Naive thymus-derived CD8-positive, alpha-beta T cell (primary cell): ENCODE measurements around the gene FGD4. TPM values are rescaled to one million over a fixed set of nuclear protein-coding genes. Genes with fewer than 3 reads are reported as not detected.

Source experiments
- ATAC-seq, 2 donors: fragments of 150-1000 bp; cut with Tn5 transposase in 1 of 2; sonication (Bioruptor Pico), chemical (Tn5 transposase) in 1 of 2; 1 replicate in 1 of 2; 2 replicates in 1 of 2; pipeline ENCODE4 v1.10.0; 2021; ENCODE audit warnings: mild to moderate bottlenecking in 2 of 2, moderate library complexity in 2 of 2
- POLR2A ChIA-PET: fragments of 350-600 bp; sonication (Branson Sonifier 250); formaldehyde crosslinking; loops from one replicate; lab custom pipeline; 2021; ENCODE audit warnings: antibody characterized with exemption; lab: Charles Lee
- DNase-seq, 10 donors: peaks; one replicate each; pipeline versions ENCODE4 v3.0.0 to v3.0.0-alpha.2; 2020 to 2022
- H3K27ac Mint-ChIP-seq, 10 donors: one replicate each; pipeline ENCODE4 v1.8.0; 2020 to 2022; ENCODE audit warnings: mild to moderate bottlenecking in 10 of 10, mixed read lengths in 10 of 10, moderate library complexity in 4 of 10, inconsistent platforms in 1 of 10
- H3K27me3 Mint-ChIP-seq, 5 donors: one replicate each; pipeline ENCODE4 v1.8.0; 2021 to 2022; ENCODE audit warnings: mixed read lengths in 5 of 5
- H3K36me3 Mint-ChIP-seq, 3 donors: one replicate each; pipeline ENCODE4 v1.8.0; 2020 to 2022; ENCODE audit warnings: mixed read lengths in 3 of 3, mild to moderate bottlenecking in 2 of 3, inconsistent platforms in 1 of 3
- H3K4me1 Mint-ChIP-seq, 4 donors: one replicate each; pipeline ENCODE4 v1.8.0; 2021 to 2022; ENCODE audit warnings: mixed read lengths in 4 of 4
- H3K4me3 Mint-ChIP-seq, 10 donors: one replicate each; pipeline ENCODE4 v1.8.0; 2020 to 2022; ENCODE audit warnings: mild to moderate bottlenecking in 10 of 10, mixed read lengths in 10 of 10, moderate library complexity in 6 of 10, inconsistent platforms in 1 of 10
- H3K9me3 Mint-ChIP-seq, 9 donors: one replicate each; pipeline ENCODE4 v1.8.0; 2020 to 2022; ENCODE audit warnings: mixed read lengths in 9 of 9, mild to moderate bottlenecking in 3 of 9, inconsistent platforms in 1 of 9, moderate library complexity in 1 of 9
- polyA plus RNA-seq, 3 donors: library from polyadenylated mRNA; unstranded; fragments of 300-500 nt; fragmentation: Illumina TruSeq; gene quantifications; one replicate each; pipeline ENCODE4 v1.2.3, GENCODE V29; 2021
- total RNA-seq, 8 experiments: library from RNA in 2 of 8; stranded (reverse) in 2 of 8; gene quantifications; one replicate each; pipeline ENCODE4 v1.2.3 and lab custom pipeline; 2021 to 2026

Gene FGD4
- total and polyA plus RNA-seq, 5 experiments from 2014 or later = 0.05 to 0.69 (median 0.39) TPM; not detected in 1

GRCh38 chr12:32466986-32467711 lies 67.8 kb downstream of the FGD4 start:
- Mint-ChIP-seq H3K27ac (no peak overlapping the region), H3K4me3 (no peak overlapping the region), H3K36me3 (no peaks in the 10 kb centered on the region), H3K9me3 (no peaks in the 10 kb centered on the region), H3K27me3 (no peaks in the 10 kb centered on the region), H3K4me1 (peaks cover 0 to 14% (median 0%) of the 10 kb centered on the region in 4 donors)
- DNase-seq = no peak
- no peak for ATAC-seq
- POLR2A ChIA-PET = no interaction called here

GRCh38 chr12:32467959-32468863 lies 68.9 kb downstream of the FGD4 start:
- H3K27ac Mint-ChIP-seq = peak overlapping the region in 1 of 10 donors; percentile 6
- H3K36me3 Mint-ChIP-seq = no peaks in the 10 kb centered on the region
- H3K4me3 Mint-ChIP-seq = peak overlapping the region in 1 of 10 donors; percentile 34
- DNase-seq (no peak), ATAC-seq (no peak)
- POLR2A ChIA-PET = no interaction called here
- peaks cover 0 to 14% (median under 1%) of the 10 kb centered on the region in 4 donors for H3K4me1 Mint-ChIP-seq
- H3K9me3 Mint-ChIP-seq = no peaks in the 10 kb centered on the region
- no peaks in the 10 kb centered on the region for H3K27me3 Mint-ChIP-seq

GRCh38 chr12:32470936-32471470 lies 71.6 kb downstream of the FGD4 start:
- Mint-ChIP-seq H3K36me3 (no peaks in the 10 kb centered on the region), H3K27me3 (peaks cover 0 to 3% (median 0%) of the 10 kb centered on the region in 5 donors), H3K4me1 (peaks cover 0 to 17% (median 2%) of the 10 kb centered on the region in 4 donors), H3K4me3 (no peak overlapping the region), H3K9me3 (no peaks in the 10 kb centered on the region), H3K27ac (no peak overlapping the region)
- POLR2A ChIA-PET = no interaction called here
- no peak for DNase-seq
- ATAC-seq = no peak

DNA sequence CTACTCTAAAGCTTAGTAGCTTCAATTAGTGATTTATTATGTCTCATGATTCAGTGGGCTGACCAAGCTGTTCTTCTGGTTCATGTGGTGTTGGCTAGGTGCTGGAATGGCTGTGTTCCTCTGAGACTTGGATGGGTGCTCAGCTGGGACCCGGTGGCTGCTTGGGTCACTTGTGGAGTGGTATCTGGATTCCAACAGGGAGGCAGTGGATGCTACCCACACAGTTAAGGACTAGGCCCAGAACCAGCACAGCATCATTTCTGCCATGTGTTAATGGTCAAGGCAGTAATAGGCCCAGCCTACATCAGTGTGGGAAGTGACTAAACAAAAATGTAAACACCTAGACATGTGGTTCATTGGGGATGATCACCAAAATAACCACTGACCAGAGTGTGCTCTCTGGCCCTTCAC lies 72.2 kb downstream of the FGD4 start:
- Mint-ChIP-seq H3K9me3 (no peaks in the 10 kb centered on the region), H3K4me1 (peaks cover 0 to 17% (median 2%) of the 10 kb centered on the region in 4 donors), H3K4me3 (no peak overlapping the region), H3K27me3 (peaks cover 0 to 3% (median 0%) of the 10 kb centered on the region in 5 donors), H3K36me3 (no peaks in the 10 kb centered on the region), H3K27ac (no peak overlapping the region)
- ATAC-seq (no peak), DNase-seq (no peak)
- POLR2A ChIA-PET = no interaction called here

DNA sequence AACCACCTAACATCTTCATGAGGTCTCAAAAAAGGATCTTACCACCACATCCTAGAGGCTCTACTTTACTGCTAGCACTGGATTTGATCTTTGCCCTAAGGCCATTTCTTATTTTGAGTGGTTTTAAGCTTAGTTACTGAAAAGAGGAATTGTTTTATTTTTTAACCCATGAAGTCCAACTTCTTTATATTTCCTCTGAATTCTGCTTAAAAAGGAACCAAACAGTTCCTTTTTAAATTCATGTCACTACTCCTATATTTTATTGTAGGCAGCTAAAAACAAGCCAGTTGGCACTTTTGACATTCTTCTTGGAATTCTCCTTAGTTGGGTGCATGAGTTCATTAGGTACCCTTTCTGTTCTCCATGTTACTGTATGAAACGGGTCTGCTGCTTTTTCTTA lies 76.4 kb downstream of the FGD4 start:
- no peaks in the 10 kb centered on the region for H3K36me3 Mint-ChIP-seq
- no peak for DNase-seq
- POLR2A ChIA-PET = no interaction called here
- H3K4me1 Mint-ChIP-seq = peaks cover 0 to 18% (median 2%) of the 10 kb centered on the region in 4 donors
- H3K27me3 Mint-ChIP-seq = peaks cover 0 to 6% (median 2%) of the 10 kb centered on the region in 5 donors
- ATAC-seq = no peak
- no peak overlapping the region for H3K27ac Mint-ChIP-seq
- H3K9me3 Mint-ChIP-seq = no peaks in the 10 kb centered on the region
- no peak overlapping the region for H3K4me3 Mint-ChIP-seq

DNA sequence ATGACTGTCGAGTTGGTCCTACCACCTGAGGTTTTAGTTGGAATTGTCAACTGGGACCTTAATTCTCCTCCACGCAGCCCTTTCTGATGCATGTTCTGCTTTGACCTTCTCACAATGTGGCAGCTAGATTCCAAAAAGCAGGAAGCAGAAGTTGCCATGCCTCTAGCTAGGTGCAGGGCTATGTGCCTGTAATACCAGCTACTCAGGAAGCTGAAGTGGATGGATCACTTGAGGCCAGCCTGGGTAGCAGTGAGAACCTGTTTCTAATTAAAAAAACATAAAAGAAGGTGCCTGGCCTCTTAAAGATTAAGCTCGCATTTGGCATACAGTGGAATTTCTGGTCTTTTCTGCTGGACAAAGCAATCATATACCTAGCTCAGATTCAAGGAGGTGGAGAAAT lies 77.1 kb downstream of the FGD4 start:
- H3K27me3 Mint-ChIP-seq = peaks cover 0 to 6% (median 2%) of the 10 kb centered on the region in 5 donors
- no peaks in the 10 kb centered on the region for H3K9me3 Mint-ChIP-seq
- no peak for ATAC-seq
- H3K36me3 Mint-ChIP-seq = no peaks in the 10 kb centered on the region
- H3K27ac Mint-ChIP-seq = no peak overlapping the region
- no peak overlapping the region for H3K4me3 Mint-ChIP-seq
- no peak for DNase-seq
- peaks cover 0 to 21% (median 2%) of the 10 kb centered on the region in 4 donors for H3K4me1 Mint-ChIP-seq
- POLR2A ChIA-PET = no interaction called here

GRCh38 chr12:32477714-32478113 lies 78.4 kb downstream of the FGD4 start:
- Mint-ChIP-seq H3K4me3 (no peak overlapping the region), H3K27ac (no peak overlapping the region), H3K27me3 (peaks cover 0 to 6% (median 2%) of the 10 kb centered on the region in 5 donors), H3K4me1 (peaks cover 0 to 33% (median 2%) of the 10 kb centered on the region in 4 donors), H3K36me3 (no peaks in the 10 kb centered on the region), H3K9me3 (no peaks in the 10 kb centered on the region)
- DNase-seq = no peak
- POLR2A ChIA-PET = no interaction called here
- no peak for ATAC-seq

- POLR2A ChIA-PET = no interaction called here
- Mint-ChIP-seq H3K9me3 (no peaks in the 10 kb centered on the region), H3K27ac (no peak overlapping the region), H3K4me3 (no peak overlapping the region), H3K27me3 (peaks cover 0 to 6% (median 2%) of the 10 kb centered on the region in 5 donors), H3K4me1 (peaks cover 0 to 37% (median 2%) of the 10 kb centered on the region in 4 donors), H3K36me3 (no peaks in the 10 kb centered on the region)
- DNase-seq = no peak
- ATAC-seq = no peak
These were observed 78.8 kb downstream of the FGD4 start for GRCh38 chr12:32478166-32478565.

DNA sequence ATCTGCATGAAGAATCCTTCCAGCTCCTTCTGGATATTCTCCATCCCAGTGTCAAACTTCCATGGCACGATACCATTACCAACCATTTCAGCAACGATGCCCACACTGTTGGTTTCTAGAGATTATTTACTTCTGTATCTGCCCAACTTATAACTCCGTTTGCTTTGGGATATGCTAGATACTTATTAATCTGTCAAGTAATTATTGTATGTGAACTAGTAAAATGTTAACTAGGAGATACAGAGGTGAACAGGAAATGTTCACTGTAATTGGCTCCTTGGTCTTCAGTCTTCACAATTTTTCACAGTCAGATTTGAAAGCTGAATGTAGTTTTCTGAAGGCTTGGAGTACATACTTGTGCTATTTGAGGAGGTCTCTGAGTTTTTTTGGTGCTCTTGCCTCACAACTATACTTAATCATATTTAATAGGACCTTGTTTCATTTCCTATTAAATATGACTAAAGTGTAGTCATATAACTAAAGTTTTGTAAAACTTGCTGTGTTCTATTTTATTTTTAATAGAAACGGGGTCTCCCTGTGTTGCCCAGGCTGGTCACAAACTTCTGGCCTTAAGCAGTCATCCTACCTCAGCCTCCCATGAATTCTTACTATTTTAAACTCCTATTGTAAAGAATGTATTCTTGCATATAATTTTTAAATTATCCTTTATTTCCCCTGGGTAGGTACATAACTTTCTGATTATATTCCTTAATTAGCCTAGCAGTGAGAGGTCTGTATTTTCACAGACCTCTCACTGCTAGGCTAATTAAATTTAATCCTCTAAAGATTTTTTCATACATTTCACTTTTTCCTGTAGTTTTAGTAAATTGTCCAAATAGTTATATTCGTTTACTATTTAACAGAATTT lies 79.7 kb downstream of the FGD4 start:
- H3K27ac Mint-ChIP-seq = no peak overlapping the region
- no peak overlapping the region for H3K4me3 Mint-ChIP-seq
- no peaks in the 10 kb centered on the region for H3K36me3 Mint-ChIP-seq
- POLR2A ChIA-PET = no interaction called here
- H3K27me3 Mint-ChIP-seq = peaks cover 0 to 6% (median 2%) of the 10 kb centered on the region in 5 donors
- no peaks in the 10 kb centered on the region for H3K9me3 Mint-ChIP-seq
- peaks cover 0 to 46% (median 0%) of the 10 kb centered on the region in 4 donors for H3K4me1 Mint-ChIP-seq
- no peak for ATAC-seq
- no peak for DNase-seq

- Mint-ChIP-seq H3K27me3 (peaks cover 0 to 4% (median 1%) of the 10 kb centered on the region in 5 donors), H3K9me3 (no peaks in the 10 kb centered on the region), H3K27ac (no peak overlapping the region), H3K4me1 (peaks cover 0 to 43% (median 0%) of the 10 kb centered on the region in 4 donors), H3K4me3 (peak overlapping the region in 1 of 10 donors; percentile 28), H3K36me3 (no peaks in the 10 kb centered on the region)
- no peak for ATAC-seq
- DNase-seq = no peak
- POLR2A ChIA-PET = no interaction called here
These were observed 82.9 kb downstream of the FGD4 start for GRCh38 chr12:32482226-32482625.

DNA sequence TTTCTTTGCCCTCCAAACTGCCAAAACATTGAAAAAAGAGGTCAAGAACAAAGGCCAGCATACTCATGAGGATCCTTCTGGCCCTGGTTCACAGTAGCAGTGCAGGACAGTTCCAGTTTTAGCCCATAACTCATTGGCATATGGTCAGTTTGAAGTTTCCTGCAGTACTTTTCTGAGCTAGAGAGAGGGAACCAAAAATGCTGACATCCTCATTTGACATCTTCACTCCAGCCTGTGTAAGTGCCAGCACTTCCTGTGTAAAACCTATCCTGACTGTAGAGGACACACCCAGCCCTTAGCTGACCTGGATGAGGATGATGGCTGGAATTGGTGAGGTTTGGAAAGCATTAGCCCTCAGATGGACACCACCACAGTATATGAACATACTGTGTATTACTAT lies 84.1 kb downstream of the FGD4 start:
- H3K4me3 Mint-ChIP-seq = no peak overlapping the region
- no peak for DNase-seq
- peaks cover 0 to 4% (median 0%) of the 10 kb centered on the region in 5 donors for H3K27me3 Mint-ChIP-seq
- ATAC-seq = no peak
- H3K36me3 Mint-ChIP-seq = no peaks in the 10 kb centered on the region
- POLR2A ChIA-PET = no interaction called here
- peaks cover 0 to 37% (median 0%) of the 10 kb centered on the region in 4 donors for H3K4me1 Mint-ChIP-seq
- H3K27ac Mint-ChIP-seq = no peak overlapping the region
- no peaks in the 10 kb centered on the region for H3K9me3 Mint-ChIP-seq

DNA sequence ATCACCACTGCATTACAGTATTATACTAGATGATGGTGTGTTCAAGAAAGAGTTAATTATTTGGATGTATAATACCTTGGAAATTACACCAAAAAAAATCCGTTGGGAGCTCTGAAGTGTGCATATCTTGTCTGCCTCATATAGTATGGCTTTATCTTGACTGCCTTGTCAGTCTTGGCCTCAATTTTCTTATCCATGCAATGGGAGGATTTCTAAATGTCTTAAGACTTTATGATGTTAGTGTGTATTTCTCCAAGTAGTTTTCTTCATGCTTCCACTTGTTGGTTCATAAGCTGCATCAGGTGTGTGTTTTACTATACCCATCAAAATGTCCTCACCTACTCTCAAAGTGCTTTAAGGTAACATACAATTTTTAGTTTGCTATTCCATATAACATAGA lies 84.6 kb downstream of the FGD4 start:
- Mint-ChIP-seq H3K4me3 (no peak overlapping the region), H3K27ac (no peak overlapping the region), H3K27me3 (peaks cover 0 to 1% (median under 1%) of the 10 kb centered on the region in 5 donors), H3K4me1 (peaks cover 0 to 32% (median 0%) of the 10 kb centered on the region in 4 donors), H3K9me3 (no peaks in the 10 kb centered on the region), H3K36me3 (no peaks in the 10 kb centered on the region)
- ATAC-seq (no peak), DNase-seq (no peak)
- POLR2A ChIA-PET = no interaction called here
